Measurements from ENCODE around the gene RNU5B-1.
A peak's percentile ranks its signal among the peaks of the same experiment; 100 is the strongest.

Gene RNU5B-1

GRCh38 chr15:65292938-65293518 is 11.4 kb upstream of the RNU5B-1 start:
- TF ChIP-seq CTCF (IDR thresholded peaks at IDR 0.05) = no peak

- no peak for TF ChIP-seq CTCF (IDR thresholded peaks at IDR 0.05)
These were observed 5.7 kb upstream of the RNU5B-1 start for GRCh38 chr15:65298731-65299130.

GRCh38 chr15:65300924-65301441 is 3.5 kb upstream of the RNU5B-1 start:
- no peak for TF ChIP-seq CTCF (IDR thresholded peaks at IDR 0.05)

GRCh38 chr15:65302061-65302460 is 2.4 kb upstream of the RNU5B-1 start:
- TF ChIP-seq CTCF (IDR thresholded peaks at IDR 0.05) = no peak

- peak; percentile 94; the same call in 1 of the 2 replicates for TF ChIP-seq CTCF (IDR thresholded peaks at IDR 0.05)
These were observed 643 bp upstream of the RNU5B-1 start for GRCh38 chr15:65303687-65304380.

- no peak for TF ChIP-seq CTCF (IDR thresholded peaks at IDR 0.05)
These were observed 777 bp downstream of the RNU5B-1 start for GRCh38 chr15:65305150-65305758.

GRCh38 chr15:65305776-65306175 is 1.3 kb downstream of the RNU5B-1 start:
- TF ChIP-seq CTCF (IDR thresholded peaks at IDR 0.05) = no peak
